GM13976 (cell line): ENCODE data around the gene SMR3B.

ENCODE experiments used
- DNase-seq: peaks from one replicate; pipeline ENCODE4 v3.0.0; 2012; ENCODE audit warnings: low spot score
- in situ Hi-C: fragments of 300-500 bp; cut with MboI; formaldehyde crosslinking; loops from one replicate; pipeline ENCODE4 v1.12.0; 2022; ENCODE audit warnings: low sequenced_read_pairs, mixed read lengths, inconsistent platforms; ENCODE audit not compliant: unreplicated experiment
- TF ChIP-seq, protein P1 (sequence below): IDR thresholded peaks from 2 replicates; pipeline ENCODE4 v1.5.1; 2012; ENCODE audit warnings: borderline replicate concordance, mild to moderate bottlenecking; ENCODE audit not compliant: insufficient read depth; ENCODE audit errors: extremely low read depth, missing control alignments, control extremely low read depth

The SMR3B gene

DNA sequence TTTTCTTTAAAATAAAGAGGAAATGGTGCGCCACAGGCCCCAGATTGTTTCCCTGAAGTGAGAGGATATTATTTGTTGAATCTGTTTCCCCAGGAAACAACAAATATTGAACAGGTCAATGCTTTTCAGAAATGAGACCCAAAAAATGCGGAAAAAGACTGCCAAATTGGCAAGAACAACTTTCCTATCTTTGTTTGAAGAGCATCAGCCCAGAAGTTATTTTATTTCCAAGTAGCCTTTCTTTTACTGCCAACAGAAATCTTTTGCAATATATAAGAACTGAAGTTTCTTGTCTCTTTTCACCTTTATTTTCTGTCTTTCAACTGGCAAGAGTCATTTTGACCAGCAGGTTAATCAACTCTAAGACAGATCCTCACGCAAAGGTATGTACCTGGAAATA lies 22.5 kb upstream of the SMR3B start, which contains the start of gene SMR3A:
Gene SMR3A (plus strand): TSS at position 301 of the 400 bp plus-strand sequence. CDS start 1,356 bp downstream, outside the sequence.
- in situ Hi-C loops: no loop called here
- TF ChIP-seq, protein P1, sequence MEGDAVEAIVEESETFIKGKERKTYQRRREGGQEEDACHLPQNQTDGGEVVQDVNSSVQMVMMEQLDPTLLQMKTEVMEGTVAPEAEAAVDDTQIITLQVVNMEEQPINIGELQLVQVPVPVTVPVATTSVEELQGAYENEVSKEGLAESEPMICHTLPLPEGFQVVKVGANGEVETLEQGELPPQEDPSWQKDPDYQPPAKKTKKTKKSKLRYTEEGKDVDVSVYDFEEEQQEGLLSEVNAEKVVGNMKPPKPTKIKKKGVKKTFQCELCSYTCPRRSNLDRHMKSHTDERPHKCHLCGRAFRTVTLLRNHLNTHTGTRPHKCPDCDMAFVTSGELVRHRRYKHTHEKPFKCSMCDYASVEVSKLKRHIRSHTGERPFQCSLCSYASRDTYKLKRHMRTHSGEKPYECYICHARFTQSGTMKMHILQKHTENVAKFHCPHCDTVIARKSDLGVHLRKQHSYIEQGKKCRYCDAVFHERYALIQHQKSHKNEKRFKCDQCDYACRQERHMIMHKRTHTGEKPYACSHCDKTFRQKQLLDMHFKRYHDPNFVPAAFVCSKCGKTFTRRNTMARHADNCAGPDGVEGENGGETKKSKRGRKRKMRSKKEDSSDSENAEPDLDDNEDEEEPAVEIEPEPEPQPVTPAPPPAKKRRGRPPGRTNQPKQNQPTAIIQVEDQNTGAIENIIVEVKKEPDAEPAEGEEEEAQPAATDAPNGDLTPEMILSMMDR: no peak
- no peak for DNase-seq

DNA sequence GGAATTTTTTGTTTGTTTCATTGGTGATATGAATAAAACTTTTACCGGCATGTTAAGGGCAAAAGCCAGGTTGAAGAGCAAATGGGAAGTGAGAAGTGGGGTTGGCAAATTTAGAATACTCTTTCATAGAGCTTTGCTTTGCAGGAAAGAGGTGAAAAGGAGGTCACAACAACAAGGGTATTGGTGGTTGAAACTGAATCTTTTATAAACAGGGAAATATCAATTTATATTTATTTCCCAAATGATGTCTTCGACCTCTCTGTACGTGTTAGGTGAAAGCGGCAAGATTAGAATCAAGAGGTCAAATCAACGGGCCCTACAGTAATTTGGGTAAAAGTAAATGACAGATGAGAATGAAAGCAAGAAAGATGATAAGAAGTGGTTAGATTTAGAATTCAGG lies 18.9 kb upstream of the SMR3B start:
- in situ Hi-C loops: no loop called here
- no peak for DNase-seq
- TF ChIP-seq, protein P1: no peak

DNA sequence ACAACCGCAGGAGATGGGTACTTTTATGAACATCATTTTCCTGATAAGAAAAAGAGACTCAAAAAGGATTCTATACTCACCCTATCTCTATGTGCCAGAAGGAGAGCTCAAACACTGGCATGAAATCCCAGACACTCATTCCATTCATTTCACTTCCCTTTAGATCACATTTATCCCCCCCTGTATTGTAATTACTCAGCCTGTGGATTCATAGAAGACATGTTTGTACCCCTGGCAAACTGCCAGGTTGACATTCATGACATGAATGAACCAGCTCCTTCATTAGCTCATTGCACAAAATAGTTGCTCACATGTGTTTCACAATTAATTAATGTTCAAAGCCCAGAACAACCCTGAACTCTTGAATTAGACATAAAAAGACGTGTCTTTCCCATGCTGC lies 17.5 kb upstream of the SMR3B start:
- TF ChIP-seq, protein P1: no peak
- DNase-seq: no peak
- in situ Hi-C loops: no loop called here

DNA sequence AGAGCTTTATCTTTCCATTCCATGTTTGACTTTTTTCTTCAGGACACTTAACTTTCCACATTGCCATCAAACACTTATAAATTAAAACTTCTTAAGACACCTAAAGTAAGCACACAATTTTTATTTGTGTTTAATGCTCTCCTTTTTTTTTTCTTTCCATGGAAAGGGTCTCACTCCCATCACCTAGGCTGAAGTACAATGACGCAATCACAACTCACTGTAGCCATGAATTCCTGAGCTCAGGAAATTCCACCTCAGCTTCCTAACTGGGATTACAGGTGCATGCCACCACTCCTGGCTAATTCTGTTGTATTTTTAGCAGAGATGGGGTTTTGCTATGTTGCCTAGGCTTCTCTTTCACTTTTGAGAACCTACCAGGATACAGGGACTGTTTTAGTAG lies 15.1 kb upstream of the SMR3B start:
- TF ChIP-seq, protein P1: no peak
- no peak for DNase-seq
- in situ Hi-C loops: no loop called here

DNA sequence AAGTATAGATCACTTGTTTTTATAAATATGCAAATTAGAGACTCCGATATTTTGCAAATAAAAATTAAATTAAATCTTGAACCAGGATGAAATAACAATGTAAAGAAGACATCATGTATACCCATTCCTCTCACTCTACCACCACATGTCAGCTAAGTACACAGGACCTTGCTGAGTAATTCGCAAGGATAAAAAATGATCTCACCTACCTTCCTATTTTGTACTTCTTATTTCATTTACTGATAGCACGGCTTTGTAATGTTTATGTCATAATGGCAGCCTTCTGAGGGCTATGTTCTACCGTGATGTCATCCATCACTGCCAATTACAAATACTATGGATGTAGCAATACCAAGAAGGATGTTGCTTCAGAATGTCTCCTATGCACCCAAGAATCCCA lies 10.9 kb upstream of the SMR3B start:
- TF ChIP-seq, protein P1: no peak
- in situ Hi-C loops: no loop called here

DNA sequence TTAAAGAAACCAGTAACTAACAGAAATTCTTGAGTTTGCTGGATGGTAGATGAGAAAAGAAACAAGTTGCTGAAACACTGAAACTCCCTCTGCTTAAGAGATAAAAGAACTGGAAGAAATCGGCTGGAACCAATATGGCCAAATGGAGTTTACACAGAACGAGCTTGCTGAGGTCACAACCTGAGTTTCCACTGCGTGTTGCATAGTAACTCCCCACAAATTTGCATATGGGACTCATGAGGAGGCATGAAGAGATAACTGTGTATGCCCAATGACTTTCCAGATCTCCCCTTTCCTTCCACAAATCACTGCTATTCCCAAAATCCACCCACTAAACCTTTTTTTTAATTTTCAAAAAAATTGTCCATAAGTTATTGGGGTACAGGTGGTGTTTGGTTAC lies 10.2 kb upstream of the SMR3B start:
- TF ChIP-seq, protein P1: no peak
- in situ Hi-C loops: no loop called here
- DNase-seq: no peak

More for the DNA sequence above, 10.9 kb upstream of the SMR3B start:
- no peak for DNase-seq

DNA sequence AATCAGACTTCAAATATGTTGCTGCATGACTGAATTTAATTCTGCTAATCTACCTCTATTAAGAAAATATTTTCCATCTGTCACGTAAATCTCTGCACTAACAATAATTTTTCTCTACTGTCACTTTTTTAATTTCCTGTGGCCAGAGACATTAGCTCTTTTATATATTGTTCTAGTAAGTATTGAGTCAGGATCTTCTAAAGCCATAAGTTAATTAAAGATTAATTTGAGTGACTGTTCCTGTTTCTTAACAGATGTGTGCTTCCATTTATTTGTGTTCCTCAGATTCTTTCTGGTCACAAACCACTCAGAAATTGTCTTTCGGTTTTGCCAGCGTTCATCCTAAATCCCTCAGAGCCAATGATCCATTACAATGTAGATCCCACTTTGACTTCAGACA lies 2.4 kb upstream of the SMR3B start:
- TF ChIP-seq, protein P1: no peak
- in situ Hi-C loops: no loop called here
- DNase-seq: no peak
